Posterior cingulate gyrus (tissue), 11 donors: ENCODE data around the gene BRAT1.

Experiments used
- DNase-seq, 10 donors: peaks; one replicate each; pipeline versions ENCODE4 v3.0.0 to v3.0.0-alpha.2; 2020 to 2021; ENCODE audit warnings: mixed read lengths in 3 of 10
- intact Hi-C: fragments of 100-400 bp; cut with DNase I; formaldehyde crosslinking; loops from one replicate; pipeline ENCODE4 v1.15.1; 2023

Gene BRAT1

GRCh38 chr7:2504128-2504888, 51.0 kb downstream of the BRAT1 start:
- DNase-seq: no peak

GRCh38 chr7:2503056-2503941, 52.0 kb downstream of the BRAT1 start:
- no peak for DNase-seq

More at GRCh38 chr7:2504128-2504888, 51.0 kb downstream of the BRAT1 start:
- intact Hi-C loops: no loop called here

GRCh38 chr7:2502647-2502966, 52.7 kb downstream of the BRAT1 start:
- intact Hi-C loops: no loop called here
- no peak for DNase-seq

More at GRCh38 chr7:2503056-2503941, 52.0 kb downstream of the BRAT1 start:
- intact Hi-C loops: no loop called here

GRCh38 chr7:2501947-2502646, 53.2 kb downstream of the BRAT1 start:
- intact Hi-C loops: no loop called here

GRCh38 chr7:2500701-2501100, 54.6 kb downstream of the BRAT1 start:
- intact Hi-C loops: no loop called here

More at GRCh38 chr7:2501947-2502646, 53.2 kb downstream of the BRAT1 start:
- DNase-seq: no peak

GRCh38 chr7:2499719-2500430, 55.4 kb downstream of the BRAT1 start:
- no peak for DNase-seq
- intact Hi-C loops: no loop called here

More at GRCh38 chr7:2500701-2501100, 54.6 kb downstream of the BRAT1 start:
- no peak for DNase-seq

GRCh38 chr7:2499181-2499580, 56.1 kb downstream of the BRAT1 start:
- intact Hi-C loops: no loop called here
- DNase-seq: no peak

- intact Hi-C loops: no loop called here
- no peak for DNase-seq
These were observed 56.6 kb downstream of the BRAT1 start for GRCh38 chr7:2498708-2499107.

- intact Hi-C loops: no loop called here
These were observed 57.6 kb downstream of the BRAT1 start for GRCh38 chr7:2497500-2498336.

GRCh38 chr7:2497065-2497464, 58.3 kb downstream of the BRAT1 start:
- intact Hi-C loops: no loop called here
- DNase-seq: no peak

More at GRCh38 chr7:2497500-2498336, 57.6 kb downstream of the BRAT1 start:
- no peak for DNase-seq

- DNase-seq: no peak
These were observed 58.9 kb downstream of the BRAT1 start for GRCh38 chr7:2496375-2496774.

GRCh38 chr7:2495418-2496299, 59.7 kb downstream of the BRAT1 start:
- intact Hi-C loops: no loop called here
- DNase-seq: no peak

More at GRCh38 chr7:2496375-2496774, 58.9 kb downstream of the BRAT1 start:
- intact Hi-C loops: no loop called here

GRCh38 chr7:2494191-2495130, 60.9 kb downstream of the BRAT1 start:
- intact Hi-C loops: no loop called here
- DNase-seq: no peak

GRCh38 chr7:2493205-2494164, 61.8 kb downstream of the BRAT1 start:
- DNase-seq: no peak
- intact Hi-C loops: no loop called here

GRCh38 chr7:2492038-2492437, 63.3 kb downstream of the BRAT1 start:
- intact Hi-C loops: no loop called here
- no peak for DNase-seq

GRCh38 chr7:2490181-2490651, 65.1 kb downstream of the BRAT1 start:
- no peak for DNase-seq
- intact Hi-C loops: no loop called here
